D721Med (cell line): Measurements from ENCODE around the gene GJD2.

Experiments
- DNase-seq: peaks from one replicate; pipeline ENCODE4 v3.0.0; 2011; ENCODE audit warnings: low spot score; ENCODE audit not compliant: insufficient read length
- FAIRE-seq: peaks from 2 replicates; lab custom pipeline; 2011; peaks lifted over from hg19 to GRCh38; lab: Jason Lieb, UNC
- TF ChIP-seq, protein P1 (sequence below): IDR thresholded peaks from 2 replicates; pipeline ENCODE4 v1.5.1; 2012; ENCODE audit warnings: mild to moderate bottlenecking, control low read depth; ENCODE audit not compliant: insufficient read depth; ENCODE audit errors: missing control alignments

The GJD2 gene

DNA sequence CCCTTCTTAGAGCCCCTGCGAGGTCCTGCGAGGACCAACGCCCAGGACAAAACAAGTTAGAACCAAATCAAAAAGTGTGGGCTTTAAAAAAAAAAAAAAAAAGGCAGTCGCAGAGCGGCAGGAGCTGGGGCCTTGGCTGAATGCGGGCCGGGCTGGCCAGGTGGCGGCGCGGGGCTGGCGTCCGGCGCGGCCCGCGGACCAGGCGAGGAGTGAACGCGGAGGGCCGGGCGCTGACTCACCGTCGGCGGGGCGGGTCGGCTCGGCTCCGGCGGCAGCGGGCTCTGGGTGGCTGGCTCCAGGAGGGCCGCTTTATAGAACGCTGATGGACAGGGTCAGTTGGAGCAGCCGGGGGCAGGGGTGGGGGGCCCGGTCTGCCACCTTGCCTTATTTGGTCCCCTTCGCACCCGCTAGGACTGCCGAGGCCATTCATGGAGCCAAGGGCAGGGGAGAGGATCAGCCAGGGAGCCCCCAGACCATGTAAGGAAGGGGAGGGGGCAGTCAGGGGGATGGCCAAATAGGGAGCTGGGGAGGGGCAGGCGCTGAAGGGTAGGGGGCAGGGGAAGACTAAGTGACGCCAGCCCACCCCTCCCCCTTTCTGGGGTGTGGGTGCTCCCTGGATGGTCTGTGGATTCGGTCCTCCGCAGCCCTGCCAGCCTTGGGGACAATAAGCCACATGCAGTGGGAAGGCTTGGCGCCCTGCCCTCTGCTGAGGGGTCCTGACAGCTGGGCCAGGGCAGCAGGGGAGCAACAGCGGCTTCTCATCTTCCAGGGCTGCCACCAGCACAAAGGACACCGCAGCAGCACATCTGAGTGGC lies 40.7 kb upstream of the GJD2 start, which contains the start of gene ACTC1:
TSS of gene ACTC1 (minus strand) at position 283 of the 815 bp plus-strand sequence. CDS start 741 bp downstream, outside the sequence.
- TF ChIP-seq, protein P1, sequence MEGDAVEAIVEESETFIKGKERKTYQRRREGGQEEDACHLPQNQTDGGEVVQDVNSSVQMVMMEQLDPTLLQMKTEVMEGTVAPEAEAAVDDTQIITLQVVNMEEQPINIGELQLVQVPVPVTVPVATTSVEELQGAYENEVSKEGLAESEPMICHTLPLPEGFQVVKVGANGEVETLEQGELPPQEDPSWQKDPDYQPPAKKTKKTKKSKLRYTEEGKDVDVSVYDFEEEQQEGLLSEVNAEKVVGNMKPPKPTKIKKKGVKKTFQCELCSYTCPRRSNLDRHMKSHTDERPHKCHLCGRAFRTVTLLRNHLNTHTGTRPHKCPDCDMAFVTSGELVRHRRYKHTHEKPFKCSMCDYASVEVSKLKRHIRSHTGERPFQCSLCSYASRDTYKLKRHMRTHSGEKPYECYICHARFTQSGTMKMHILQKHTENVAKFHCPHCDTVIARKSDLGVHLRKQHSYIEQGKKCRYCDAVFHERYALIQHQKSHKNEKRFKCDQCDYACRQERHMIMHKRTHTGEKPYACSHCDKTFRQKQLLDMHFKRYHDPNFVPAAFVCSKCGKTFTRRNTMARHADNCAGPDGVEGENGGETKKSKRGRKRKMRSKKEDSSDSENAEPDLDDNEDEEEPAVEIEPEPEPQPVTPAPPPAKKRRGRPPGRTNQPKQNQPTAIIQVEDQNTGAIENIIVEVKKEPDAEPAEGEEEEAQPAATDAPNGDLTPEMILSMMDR = no peak
- no peak for DNase-seq
- no peak for FAIRE-seq

DNA sequence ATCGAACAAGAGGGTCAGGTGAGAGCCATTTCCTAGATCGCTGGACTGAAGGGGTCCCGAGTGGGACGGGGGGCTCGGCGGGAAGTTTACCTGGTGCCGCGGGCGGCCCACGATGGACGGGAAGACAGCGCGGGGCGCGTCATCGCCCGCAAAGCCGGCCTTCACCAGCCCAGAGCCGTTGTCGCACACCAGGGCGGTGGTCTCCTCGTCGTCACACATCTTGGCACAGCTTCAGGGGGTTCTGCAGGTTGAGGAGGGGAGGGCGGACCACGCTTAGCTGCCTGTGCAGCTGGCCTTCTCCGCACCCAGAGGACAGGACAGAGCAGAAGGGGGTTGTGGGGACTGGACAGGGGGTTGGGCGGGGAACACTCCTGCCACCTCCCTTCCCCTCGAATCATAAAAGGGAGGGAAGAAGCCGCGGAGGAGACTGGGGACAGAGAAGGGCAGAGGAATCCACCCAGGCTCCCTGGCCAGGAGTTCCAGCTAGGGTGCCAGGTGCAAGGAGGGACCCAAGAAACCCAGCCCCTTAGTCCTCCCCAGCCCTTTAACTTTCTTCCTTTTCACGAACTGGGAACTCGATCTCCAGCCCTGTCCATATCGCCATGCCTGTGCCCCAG lies 39.9 kb upstream of the GJD2 start:
- FAIRE-seq (no peak), DNase-seq (no peak)

GRCh38 chr15:34793901-34794300 lies 39.1 kb upstream of the GJD2 start:
- TF ChIP-seq, protein P1 = no peak
- FAIRE-seq (no peak), DNase-seq (no peak)

More for the DNA sequence above, 39.9 kb upstream of the GJD2 start:
- TF ChIP-seq, protein P1 = no peak

DNA sequence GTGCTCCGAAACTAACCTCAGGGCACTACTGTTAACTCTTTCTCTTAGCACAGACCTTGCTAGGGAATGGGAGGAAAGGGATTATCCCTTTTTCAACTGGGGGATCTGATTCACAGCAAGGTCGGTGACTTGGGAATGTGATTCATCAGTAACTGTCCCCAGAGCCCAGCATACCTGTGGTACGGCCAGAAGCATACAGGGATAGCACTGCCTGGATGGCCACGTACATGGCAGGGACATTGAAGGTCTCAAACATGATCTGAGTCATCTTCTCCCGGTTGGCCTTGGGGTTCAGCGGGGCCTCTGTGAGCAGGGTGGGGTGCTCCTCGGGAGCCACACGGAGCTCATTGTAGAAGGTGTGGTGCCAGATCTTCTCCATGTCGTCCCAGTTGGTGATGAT lies 38.3 kb upstream of the GJD2 start:
- TF ChIP-seq, protein P1 = no peak
- DNase-seq (no peak), FAIRE-seq (no peak)

- TF ChIP-seq, protein P1 = no peak
- DNase-seq (no peak), FAIRE-seq (no peak)
These were observed 36.9 kb upstream of the GJD2 start for GRCh38 chr15:34791701-34792100.

DNA sequence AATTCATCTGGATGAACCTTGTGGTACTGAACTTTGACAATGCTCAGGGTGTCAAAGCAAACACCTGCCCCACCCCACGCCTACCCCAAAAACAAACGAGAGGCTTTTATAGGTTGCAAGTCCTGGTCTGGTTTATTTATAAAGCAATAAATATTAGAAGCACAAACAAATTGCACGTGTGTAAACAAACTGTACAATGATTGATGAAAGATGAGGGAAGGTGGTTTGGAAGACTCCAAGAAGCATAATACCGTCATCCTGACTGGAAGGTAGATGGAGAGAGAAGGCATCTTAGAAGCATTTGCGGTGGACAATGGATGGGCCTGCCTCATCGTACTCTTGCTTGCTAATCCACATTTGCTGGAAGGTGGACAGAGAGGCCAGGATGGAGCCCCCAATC lies 35.3 kb upstream of the GJD2 start:
- DNase-seq = no peak
- no peak for FAIRE-seq
- TF ChIP-seq, protein P1 = no peak

GRCh38 chr15:34789326-34789725 lies 34.5 kb upstream of the GJD2 start:
- FAIRE-seq = no peak
- DNase-seq = no peak
- TF ChIP-seq, protein P1 = no peak
